IMR-90 (cell line): ENCODE data around the gene PINK1. TPM values are rescaled to one million over a fixed set of nuclear protein-coding genes. Genes with fewer than 3 reads are reported as not detected.

Experiments
- ATAC-seq: fragments of 200-7000 bp; cut with Tn5 transposase; 2 replicates; pipeline ENCODE4 v1.9.1; 2020; ENCODE audit warnings: low read depth, mild to moderate bottlenecking, moderate library complexity
- BruUV-seq: library from RNA; stranded (reverse); fragments of 400-500 nt; replicated peaks from 2 replicates; lab custom pipeline; 2021; lab: Mats Ljungman, UMichigan
- CTCF ChIA-PET: fragments of 300-600 bp; formaldehyde crosslinking; extraction: SDS; loops from one replicate; lab custom pipeline; 2021; ENCODE audit warnings: antibody characterized with exemption; lab: Yijun Ruan, JAX
- POLR2A ChIA-PET: fragments of 300-600 bp; sonication (Branson Sonifier 250); formaldehyde crosslinking; loops from one replicate; lab custom pipeline; 2022; ENCODE audit warnings: antibody characterized with exemption; ENCODE audit not compliant: unreplicated experiment; lab: Charles Lee
- DNase-seq: peaks from one replicate; pipeline ENCODE4 v3.0.0; 2013
- H2AFZ ChIP-seq: replicated peaks from 2 replicates; pipeline ENCODE3; 2013; ENCODE audit warnings: low read length, mild to moderate bottlenecking; ENCODE audit not compliant: poor library complexity
- H2AK5ac ChIP-seq: 2 replicates; pipeline ENCODE4 v1.6.1; 2013; ENCODE audit warnings: low read depth, low read length, inconsistent platforms
- H2AK9ac ChIP-seq: replicated peaks from 2 replicates; pipeline ENCODE3; 2013; ENCODE audit warnings: mild to moderate bottlenecking, low read depth, low read length, moderate library complexity; ENCODE audit not compliant: poor library complexity
- H2BK120ac ChIP-seq: 2 replicates; pipeline ENCODE4 v1.6.1; 2013; ENCODE audit warnings: low read depth, low read length, inconsistent platforms
- H2BK15ac ChIP-seq: 3 replicates; pipeline ENCODE4 v1.6.1; 2013; ENCODE audit warnings: low read depth, low read length, inconsistent platforms
- H2BK20ac ChIP-seq: 2 replicates; pipeline ENCODE4 v1.6.1; 2013; ENCODE audit warnings: low read depth, mild to moderate bottlenecking, inconsistent platforms, low read length, moderate library complexity
- H2BK5ac ChIP-seq: 2 replicates; pipeline ENCODE4 v1.6.1; 2013; ENCODE audit warnings: mild to moderate bottlenecking, low read depth, low read length, inconsistent platforms; ENCODE audit not compliant: poor library complexity, severe bottlenecking
- H3K14ac ChIP-seq: replicated peaks from 2 replicates; pipeline ENCODE4 v1.6.1; 2013; ENCODE audit warnings: low read depth, low read length, inconsistent platforms
- H3K18ac ChIP-seq: 2 replicates; pipeline ENCODE4 v1.6.1; 2013; ENCODE audit warnings: low read depth, low read length, control low read depth
- H3K23ac ChIP-seq: 2 replicates; pipeline ENCODE4 v1.6.1; 2013; ENCODE audit warnings: low read depth, low read length, inconsistent platforms
- H3K27ac ChIP-seq: 2 replicates; pipeline ENCODE4 v1.5.1; 2013; ENCODE audit warnings: mild to moderate bottlenecking, control low read depth, low read length; ENCODE audit not compliant: insufficient read depth
- H3K27me3 ChIP-seq: 2 replicates; pipeline ENCODE4 v1.6.1; 2013; ENCODE audit warnings: low read length; ENCODE audit not compliant: control insufficient read depth, insufficient read depth
- H3K36me3 ChIP-seq: 2 replicates; pipeline ENCODE4 v1.6.1; 2013; ENCODE audit warnings: low read length, mixed read lengths; ENCODE audit not compliant: control insufficient read depth, insufficient read depth
- H3K4ac ChIP-seq: 2 replicates; pipeline ENCODE4 v1.6.1; 2013; ENCODE audit warnings: low read depth, low read length, inconsistent platforms
- H3K4me1 ChIP-seq: 2 replicates; pipeline ENCODE4 v1.6.1; 2013; ENCODE audit warnings: low read length, mixed read lengths; ENCODE audit not compliant: control insufficient read depth, insufficient read depth
- H3K4me2 ChIP-seq: 2 replicates; pipeline ENCODE4 v1.6.1; 2013; ENCODE audit warnings: low read depth, mild to moderate bottlenecking, control low read depth, low read length, moderate library complexity
- H3K4me3 ChIP-seq: 2 replicates; pipeline ENCODE4 v1.5.1; 2013; ENCODE audit warnings: low read depth, mild to moderate bottlenecking, control low read depth, low read length, moderate library complexity; ENCODE audit not compliant: insufficient read depth
- H3K56ac ChIP-seq: 2 replicates; pipeline ENCODE4 v1.6.1; 2013; ENCODE audit warnings: low read length, inconsistent platforms; ENCODE audit not compliant: insufficient read depth; ENCODE audit errors: extremely low read depth
- H3K79me1 ChIP-seq, 2 experiments: 2 replicates each; pipeline ENCODE4 v1.6.1; 2013; ENCODE audit warnings: low read length in 2 of 2, inconsistent platforms in 1 of 2, low read depth in 1 of 2
- H3K9ac ChIP-seq: 2 replicates; pipeline ENCODE4 v1.6.1; 2013; ENCODE audit warnings: low read depth, low read length, control low read depth
- H3K9me1 ChIP-seq: 2 replicates; pipeline ENCODE4 v1.6.1; 2013; ENCODE audit warnings: low read length, inconsistent platforms; ENCODE audit not compliant: insufficient read depth
- H3K9me3 ChIP-seq: 2 replicates; pipeline ENCODE4 v1.6.1; 2013; ENCODE audit warnings: low read length; ENCODE audit not compliant: control insufficient read depth, insufficient read depth
- H4K20me1 ChIP-seq: 2 replicates; pipeline ENCODE4 v1.6.1; 2013; ENCODE audit warnings: low read length, inconsistent platforms; ENCODE audit not compliant: insufficient read depth
- H4K5ac ChIP-seq: 2 replicates; pipeline ENCODE4 v1.6.1; 2013; ENCODE audit warnings: mild to moderate bottlenecking, low read depth, low read length, control low read depth
- H4K8ac ChIP-seq, 2 experiments: 2 replicates each; pipeline ENCODE4 v1.6.1; 2013; ENCODE audit warnings: low read depth in 2 of 2, low read length in 2 of 2, control low read depth in 1 of 2, inconsistent platforms in 1 of 2
- H4K91ac ChIP-seq: 2 replicates; pipeline ENCODE4 v1.6.1; 2013; ENCODE audit warnings: low read depth, low read length, inconsistent platforms; ENCODE audit not compliant: insufficient read depth
- BHLHE40 ChIP-seq: fragments of 150-350 bp; IDR thresholded peaks from 2 replicates; pipeline ENCODE4 v1.6.1; 2016; ENCODE audit warnings: mild to moderate bottlenecking, low read depth, low read length
- CEBPB ChIP-seq: IDR thresholded peaks from 2 replicates; pipeline ENCODE4 v1.6.1; 2012; ENCODE audit warnings: low read depth, low read length, improper control_type of control experiment
- CHD1 ChIP-seq: IDR thresholded peaks from 2 replicates; pipeline ENCODE4 v1.6.1; 2012; ENCODE audit warnings: low read depth, low read length, improper control_type of control experiment
- CTCF ChIP-seq: conservative IDR thresholded peaks from 2 replicates; pipeline ENCODE4 v1.5.1; 2012; ENCODE audit warnings: mild to moderate bottlenecking, low read depth, low read length, improper control_type of control experiment
- ELK1 ChIP-seq: fragments of 150-350 bp; IDR thresholded peaks from 2 replicates; pipeline ENCODE4 v1.6.1; 2016; ENCODE audit warnings: low read depth, mild to moderate bottlenecking, low read length, moderate library complexity, borderline replicate concordance
- FOS ChIP-seq: fragments of 150-350 bp; IDR thresholded peaks from 2 replicates; pipeline ENCODE4 v1.6.1; 2016; ENCODE audit warnings: low read depth, low read length
- MAFK ChIP-seq: IDR thresholded peaks from 2 replicates; pipeline ENCODE4 v1.6.1; 2012; ENCODE audit warnings: low read depth, low read length, improper control_type of control experiment
- MAZ ChIP-seq: IDR thresholded peaks from 2 replicates; pipeline ENCODE4 v1.6.1; 2012; ENCODE audit warnings: low read depth, mild to moderate bottlenecking, low read length, improper control_type of control experiment, moderate library complexity, borderline replicate concordance
- MXI1 ChIP-seq: IDR thresholded peaks from 2 replicates; pipeline ENCODE4 v1.6.1; 2012; ENCODE audit warnings: low read depth, mild to moderate bottlenecking, low read length, moderate library complexity, borderline replicate concordance
- NFE2L2 ChIP-seq: fragments of 150-350 bp; IDR thresholded peaks from 2 replicates; pipeline ENCODE4 v1.6.1; 2016; ENCODE audit warnings: low read depth, mild to moderate bottlenecking, low read length
- POLR2A ChIP-seq: IDR thresholded peaks from 2 replicates; pipeline ENCODE4 v1.6.1; 2012; ENCODE audit warnings: mild to moderate bottlenecking, low read depth, low read length
- RAD21 ChIP-seq: IDR thresholded peaks from 2 replicates; pipeline ENCODE4 v1.6.1; 2012; ENCODE audit warnings: low read length, improper control_type of control experiment
- RCOR1 ChIP-seq: IDR thresholded peaks from 2 replicates; pipeline ENCODE4 v1.6.1; 2012; ENCODE audit warnings: mild to moderate bottlenecking, low read length, improper control_type of control experiment; ENCODE audit not compliant: insufficient replicate concordance
- RFX5 ChIP-seq: IDR thresholded peaks from 2 replicates; pipeline ENCODE4 v1.8.0; 2012; ENCODE audit warnings: low read depth, mild to moderate bottlenecking, low read length, moderate library complexity
- SMC3 ChIP-seq: fragments of 150-350 bp; IDR thresholded peaks from 2 replicates; pipeline ENCODE4 v1.6.1; 2016; ENCODE audit warnings: low read depth, mild to moderate bottlenecking, antibody characterized with exemption, low read length, moderate library complexity
- USF2 ChIP-seq: fragments of 150-350 bp; IDR thresholded peaks from 2 replicates; pipeline ENCODE4 v1.6.1; 2017; ENCODE audit warnings: mild to moderate bottlenecking, antibody characterized with exemption, low read length, low read depth
- WGBS, 2 experiments: methylation state at CpG; one replicate each; pipeline versions ENCODE4 v1.1.5 to v1.1.7; 2013; ENCODE audit warnings: missing lambda C conversion rate in 2 of 2; ENCODE audit not compliant: insufficient read length in 1 of 2; ENCODE audit errors: extremely low coverage in 2 of 2; 5-methylcytosine and 5-hydroxymethylcytosine counted together
- dilution Hi-C: fragments of 300-500 bp; cut with HindIII; formaldehyde crosslinking; loops from one replicate; pipeline ENCODE4 v1.14.3; 2018; ENCODE audit warnings: low sequenced_read_pairs; ENCODE audit not compliant: unreplicated experiment
- in situ Hi-C: fragments of 300-500 bp; cut with MboI; formaldehyde crosslinking; loops from 3 replicates; pipeline ENCODE4 v1.14.3; 2019; ENCODE audit warnings: low sequenced_read_pairs, inconsistent platforms, mixed read lengths
- intact Hi-C: fragments of 100-400 bp; cut with micrococcal nuclease; formaldehyde crosslinking; loops from 2 replicates; pipeline ENCODE4 v1.10.0; 2022
- polyA plus RNA-seq, 3 experiments: library from polyadenylated mRNA; depleted of rRNA; stranded (reverse); fragments of >200 nt; gene quantifications; 2 replicates each; pipeline ENCODE4 v1.2.3, GENCODE V29; 2012; ENCODE audit warnings: low replicate concordance in 1 of 3
- total RNA-seq: library from RNA; depleted of rRNA; stranded (reverse); fragments of >200 nt; gene quantifications from 2 replicates; pipeline ENCODE4 v1.2.3, GENCODE V29; 2012

PINK1 gene
- total and polyA plus RNA-seq, 2 of the 4 experiments (the other 2 are of a cell fraction), result 52.9 to 55.2 TPM

GRCh38 chr1:20641975-20642374 lies 8.7 kb downstream of the PINK1 start:
- peaks cover 48% of the 10 kb centered on the region for H3K36me3 ChIP-seq
- ATAC-seq (no peak), DNase-seq (no peak)
- H3K4me1 ChIP-seq, result no peaks in the 10 kb centered on the region
- H4K8ac ChIP-seq, result no peak overlapping the region
- no peak overlapping the region for H3K56ac ChIP-seq
- no peak overlapping the region for H3K14ac ChIP-seq
- no peak overlapping the region for H2AK5ac ChIP-seq
- 60% methylated on average over 3 of the region's 10 CpGs; no CpG with 5 or more reads in 1 of the 2 experiments for WGBS, 2 experiments
- no peak overlapping the region for H3K18ac ChIP-seq
- H3K27ac ChIP-seq, result no peak overlapping the region
- H3K9me1 ChIP-seq, result no peaks in the 10 kb centered on the region
- no peak overlapping the region for H3K23ac ChIP-seq
- intact Hi-C loops (loop anchor here (5.0 kb wide), 1 partner anchor 430 kb away; no protein-coding TSS in a partner anchor), dilution Hi-C loops (no loop called here), in situ Hi-C loops (loop anchor here (25.0 kb wide), 1 partner anchor 430 kb away; no protein-coding TSS in a partner anchor)
- CTCF ChIA-PET, result no interaction called here
- H3K4me2 ChIP-seq, result no peak overlapping the region
- H3K79me1 ChIP-seq, result no peaks in the 10 kb centered on the region; a peak in 1 of 4 replicates
- H2BK5ac ChIP-seq, result no peak overlapping the region
- H4K5ac ChIP-seq, result no peak overlapping the region
- no peak overlapping the region for H3K9ac ChIP-seq
- no peaks in the 10 kb centered on the region for H3K9me3 ChIP-seq
- TF ChIP-seq MAZ, result no peak
- no peak for TF ChIP-seq CEBPB
- TF ChIP-seq RAD21, result no peak
- TF ChIP-seq MXI1, result no peak
- TF ChIP-seq USF2, result no peak
- TF ChIP-seq FOS, result no peak
- no peak for TF ChIP-seq MAFK
- no peak for TF ChIP-seq RFX5
- TF ChIP-seq BHLHE40, result no peak
- no peak for TF ChIP-seq NFE2L2
- TF ChIP-seq SMC3, result no peak
- TF ChIP-seq CHD1, result no peak
- no peak for TF ChIP-seq CTCF
- no peak for TF ChIP-seq RCOR1
- no peak for TF ChIP-seq POLR2A
- no peak for TF ChIP-seq ELK1
- no peak overlapping the region for H3K4ac ChIP-seq
- no peak overlapping the region for H2BK15ac ChIP-seq
- H4K91ac ChIP-seq, result no peak overlapping the region
- peaks cover 5% of the 10 kb centered on the region; the same call in 1 of the 2 replicates for H4K20me1 ChIP-seq
- no peak overlapping the region for H2BK120ac ChIP-seq
- H2BK20ac ChIP-seq, result no peak overlapping the region
- no peak overlapping the region for H2AFZ ChIP-seq
- POLR2A ChIA-PET, result no interaction called here
- no TSS peak for BruUV-seq
- no peaks in the 10 kb centered on the region for H3K27me3 ChIP-seq
- H3K4me3 ChIP-seq, result no peak overlapping the region
- no peak overlapping the region for H2AK9ac ChIP-seq
